Effector memory CD4-positive, alpha-beta T cell (primary cell): ENCODE data around the gene LRRC37A.
"Not testable (repeated sequence)": the region's sequence is repeated elsewhere in the genome, so short reads cannot be mapped to it uniquely, and the experiment has no call there.

Experiments used
- DNase-seq, 3 donors: peaks; one replicate each; pipeline ENCODE4 v3.0.0-alpha.2; 2020
- H3K27ac ChIP-seq: 2 replicates; pipeline ENCODE4 v1.7.0; 2013; ENCODE audit warnings: mild to moderate bottlenecking, low read length, moderate library complexity; ENCODE audit not compliant: insufficient read depth, poor library complexity, severe bottlenecking
- H3K27me3 ChIP-seq: replicated peaks from 2 replicates; pipeline ENCODE4 v1.7.0; 2013; ENCODE audit warnings: mild to moderate bottlenecking, low read length; ENCODE audit not compliant: insufficient read depth, control insufficient read depth, poor library complexity, severe bottlenecking
- H3K36me3 ChIP-seq: 2 replicates; pipeline ENCODE4 v1.7.0; 2013; ENCODE audit warnings: mild to moderate bottlenecking, low read length, moderate library complexity; ENCODE audit not compliant: control insufficient read depth, insufficient read depth
- H3K4me1 ChIP-seq: 2 replicates; pipeline ENCODE4 v1.7.0; 2013; ENCODE audit warnings: low read length, mild to moderate bottlenecking; ENCODE audit not compliant: control insufficient read depth, insufficient read depth, poor library complexity, severe bottlenecking
- H3K4me3 ChIP-seq: 2 replicates; pipeline ENCODE4 v1.7.0; 2013; ENCODE audit warnings: low read length, low read depth, mild to moderate bottlenecking; ENCODE audit not compliant: insufficient read depth, poor library complexity, severe bottlenecking
- H3K9me3 ChIP-seq: 2 replicates; pipeline ENCODE4 v1.7.0; 2013; ENCODE audit warnings: mild to moderate bottlenecking, low read length, moderate library complexity; ENCODE audit not compliant: control insufficient read depth

The LRRC37A gene

DNA sequence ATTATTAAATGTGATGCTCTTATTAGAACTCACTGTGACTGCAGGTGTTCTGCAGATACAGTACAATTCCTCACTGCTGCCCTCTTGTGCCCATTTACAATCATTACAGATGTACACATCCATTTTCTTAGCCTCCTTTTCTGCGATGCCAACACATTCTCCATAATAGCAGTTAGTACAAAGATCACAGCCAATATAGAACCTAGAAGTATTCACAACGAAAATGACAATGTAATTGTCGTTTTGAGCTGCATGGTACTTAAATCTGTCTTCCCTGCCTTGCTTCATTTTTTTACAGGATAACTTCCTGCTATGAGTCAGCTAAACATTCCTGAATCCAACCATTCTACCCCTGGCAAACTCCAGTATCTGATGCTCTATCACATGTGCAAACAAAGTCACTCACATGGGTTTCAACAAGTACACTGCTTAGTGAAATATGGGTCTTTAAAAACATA is 8.1 kb upstream of the LRRC37A start:
- H3K4me1 ChIP-seq, H3K27me3 ChIP-seq, H3K36me3 ChIP-seq, H3K9me3 ChIP-seq, H3K4me3 ChIP-seq, H3K27ac ChIP-seq: not testable (repeated sequence)
- DNase-seq = peak in 1 of 3 donors; percentile 52

DNA sequence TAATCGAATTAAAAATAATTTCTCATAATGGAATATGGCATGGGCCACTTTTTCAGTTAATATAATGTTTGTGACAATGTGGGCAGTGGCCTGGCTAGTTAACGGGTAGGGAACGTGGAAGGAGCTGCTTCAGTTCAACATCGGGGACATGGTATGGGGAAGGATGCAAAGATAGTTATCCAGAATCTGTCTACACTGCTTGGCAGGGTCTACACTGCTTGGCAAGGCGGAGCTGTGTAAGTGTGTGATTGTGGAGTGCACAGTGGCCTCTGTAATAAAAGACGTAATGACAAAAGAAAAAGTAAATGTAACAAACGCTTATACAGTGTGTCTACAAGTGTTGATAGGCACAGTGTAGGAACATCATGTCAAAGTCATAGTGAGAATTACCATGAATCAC is 7.3 kb upstream of the LRRC37A start:
- not testable (repeated sequence) for H3K36me3 ChIP-seq, H3K9me3 ChIP-seq, DNase-seq, H3K27me3 ChIP-seq, H3K27ac ChIP-seq, H3K4me3 ChIP-seq, H3K4me1 ChIP-seq

DNA sequence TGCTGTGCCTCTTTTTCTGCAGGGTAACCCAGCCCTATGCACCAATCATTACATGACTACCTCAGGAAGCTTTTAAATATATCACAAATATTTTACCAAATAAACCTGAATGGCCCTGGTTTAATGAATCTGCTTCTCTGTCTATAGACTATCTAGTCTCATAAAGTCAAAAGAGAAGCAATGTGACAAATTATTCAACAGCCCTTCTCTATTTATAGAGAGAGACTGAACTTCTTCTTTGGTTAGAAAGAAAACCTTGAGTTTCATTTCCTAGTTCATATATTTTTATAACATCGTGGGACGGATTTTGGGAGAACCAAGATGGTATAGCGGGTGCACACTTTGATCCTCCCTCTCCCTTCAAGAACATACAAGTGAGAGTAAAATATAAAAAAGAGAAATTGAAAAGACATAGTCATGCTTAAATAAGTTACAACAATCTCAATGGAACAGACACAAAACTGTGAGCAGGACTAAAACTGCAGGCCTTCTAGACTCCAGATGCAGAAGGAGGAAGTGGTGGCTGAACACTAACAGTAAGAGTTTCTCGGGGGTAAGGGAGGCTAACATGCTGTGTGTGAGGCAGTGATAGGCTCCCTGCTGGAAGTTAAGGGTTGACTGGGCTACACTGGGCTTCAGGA is 3.9 kb upstream of the LRRC37A start:
- H3K9me3 ChIP-seq, H3K36me3 ChIP-seq, H3K4me1 ChIP-seq, H3K27ac ChIP-seq, H3K27me3 ChIP-seq, H3K4me3 ChIP-seq, DNase-seq: not testable (repeated sequence)

DNA sequence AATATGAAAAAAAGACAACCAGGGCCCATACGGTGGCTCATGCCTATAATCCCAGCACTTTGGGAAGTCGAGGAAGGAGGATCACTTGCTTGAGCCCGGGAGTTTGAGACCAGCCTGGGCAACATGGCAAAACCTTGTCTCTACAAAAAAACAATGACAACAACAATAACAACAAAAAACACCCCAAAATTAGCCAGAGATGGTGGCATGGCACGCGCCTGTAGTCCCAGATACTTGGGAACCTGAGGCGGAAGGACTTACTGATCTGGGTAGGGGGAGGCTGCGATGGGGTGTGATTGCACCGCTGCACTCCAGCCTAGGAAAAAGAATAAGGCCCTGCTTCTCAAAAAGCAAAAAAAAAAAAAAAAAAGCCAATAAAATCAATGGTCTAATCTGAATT is 3.3 kb upstream of the LRRC37A start:
- not testable (repeated sequence) for H3K4me1 ChIP-seq, H3K4me3 ChIP-seq, H3K27ac ChIP-seq, H3K9me3 ChIP-seq, DNase-seq, H3K36me3 ChIP-seq, H3K27me3 ChIP-seq

DNA sequence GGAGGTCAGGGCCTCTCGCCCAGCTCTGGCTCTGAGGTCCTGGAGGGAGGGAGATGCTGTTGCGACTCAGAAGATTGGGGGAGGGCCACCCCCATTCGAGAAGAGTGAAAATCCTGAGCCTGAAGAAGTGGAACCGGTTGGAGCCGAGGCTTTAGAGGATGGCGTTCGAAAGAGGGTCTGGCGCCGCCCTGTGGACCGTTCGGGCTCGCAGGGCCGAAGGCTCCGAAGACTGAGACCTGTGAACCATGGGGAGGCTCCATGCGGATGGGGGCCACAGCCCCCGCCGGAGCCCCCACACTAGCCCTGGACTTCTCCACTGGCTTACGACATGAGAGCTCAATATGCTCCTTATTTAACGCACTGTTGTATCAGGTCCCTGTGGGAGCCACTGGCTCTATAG is 46.3 kb downstream of the LRRC37A start:
- not testable (repeated sequence) for H3K27ac ChIP-seq, H3K27me3 ChIP-seq, H3K36me3 ChIP-seq, H3K4me1 ChIP-seq, DNase-seq, H3K9me3 ChIP-seq, H3K4me3 ChIP-seq

DNA sequence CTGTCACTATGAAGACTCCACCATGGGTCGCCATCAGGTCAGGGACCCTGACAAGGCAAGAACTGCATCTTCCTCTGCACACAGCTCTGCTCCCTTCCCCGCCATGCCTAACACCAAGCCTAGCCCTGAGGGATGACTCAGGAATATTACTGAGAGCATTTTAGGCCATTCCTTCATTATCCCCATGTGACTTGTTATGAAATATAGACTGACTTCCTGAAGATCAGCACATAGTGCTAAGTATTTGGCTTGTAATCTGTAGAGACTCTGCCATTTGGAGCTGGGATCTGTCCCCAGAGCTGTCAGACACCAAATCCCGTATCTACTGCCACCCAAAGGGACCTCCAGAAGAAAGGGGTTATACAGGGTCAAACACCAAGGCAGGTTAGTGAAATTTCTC is 47.2 kb downstream of the LRRC37A start:
- not testable (repeated sequence) for H3K4me3 ChIP-seq, DNase-seq, H3K9me3 ChIP-seq, H3K4me1 ChIP-seq, H3K27ac ChIP-seq, H3K27me3 ChIP-seq, H3K36me3 ChIP-seq

DNA sequence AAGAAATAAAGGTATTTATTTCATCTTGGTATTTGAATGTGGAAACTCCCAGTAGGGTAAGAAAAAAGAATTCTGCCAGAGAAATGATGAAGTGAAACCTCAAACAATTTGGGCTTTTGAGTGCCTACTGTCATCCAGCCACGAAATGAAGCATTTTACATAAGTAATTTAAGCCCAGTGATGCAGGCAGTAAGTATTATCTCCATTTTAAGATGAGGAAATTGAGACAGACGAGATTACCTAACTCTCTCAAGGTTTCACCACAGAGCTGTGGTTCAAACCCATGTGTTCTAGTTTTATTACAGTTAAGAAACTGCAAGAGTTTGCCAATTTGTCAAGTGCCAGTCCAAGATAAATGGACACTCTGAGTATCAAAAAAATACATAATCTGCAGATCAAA is 53.4 kb downstream of the LRRC37A start:
- DNase-seq, H3K36me3 ChIP-seq, H3K27ac ChIP-seq, H3K4me3 ChIP-seq, H3K4me1 ChIP-seq, H3K27me3 ChIP-seq, H3K9me3 ChIP-seq: not testable (repeated sequence)

DNA sequence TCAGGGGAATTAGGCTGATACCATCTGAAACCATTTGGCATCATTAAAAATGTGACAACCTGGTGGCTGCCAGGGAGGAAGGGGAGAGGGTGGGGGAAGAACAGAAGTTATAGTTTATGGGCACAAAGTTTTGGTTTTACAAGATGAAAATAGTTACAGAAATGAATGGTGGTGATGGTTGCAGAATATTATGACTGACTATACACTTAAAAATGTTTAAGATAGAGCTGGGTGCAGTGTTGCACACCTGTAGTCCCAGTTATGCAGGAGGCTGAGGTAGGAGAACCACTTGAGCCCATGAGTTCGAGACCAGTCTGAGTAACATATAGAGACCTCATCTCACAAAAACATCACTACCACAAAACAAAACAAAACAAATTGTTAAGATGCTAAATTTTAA is 54.1 kb downstream of the LRRC37A start:
- H3K27ac ChIP-seq, H3K4me1 ChIP-seq, H3K36me3 ChIP-seq, H3K27me3 ChIP-seq, H3K9me3 ChIP-seq, H3K4me3 ChIP-seq, DNase-seq: not testable (repeated sequence)

DNA sequence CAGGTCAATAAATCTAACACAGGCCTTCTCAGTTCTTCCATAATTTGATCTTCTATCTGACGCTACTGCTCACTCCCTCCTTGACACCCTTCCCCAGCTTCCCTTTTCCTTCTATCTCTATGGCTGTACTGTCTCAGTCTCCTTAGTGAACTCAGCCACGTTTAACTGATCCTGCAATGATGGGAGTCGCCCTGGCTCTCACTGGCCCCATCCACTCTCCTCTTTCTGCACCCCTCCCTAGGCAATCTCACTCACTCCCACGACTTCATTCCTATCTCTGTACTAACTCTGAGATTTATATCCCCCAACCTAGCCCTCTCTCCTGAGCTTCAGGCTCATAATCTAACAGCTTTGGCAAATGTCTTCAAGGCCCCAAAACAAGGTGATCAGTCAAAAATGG is 58.9 kb downstream of the LRRC37A start:
- not testable (repeated sequence) for H3K4me1 ChIP-seq, H3K27me3 ChIP-seq, H3K9me3 ChIP-seq, H3K4me3 ChIP-seq, DNase-seq, H3K36me3 ChIP-seq, H3K27ac ChIP-seq

DNA sequence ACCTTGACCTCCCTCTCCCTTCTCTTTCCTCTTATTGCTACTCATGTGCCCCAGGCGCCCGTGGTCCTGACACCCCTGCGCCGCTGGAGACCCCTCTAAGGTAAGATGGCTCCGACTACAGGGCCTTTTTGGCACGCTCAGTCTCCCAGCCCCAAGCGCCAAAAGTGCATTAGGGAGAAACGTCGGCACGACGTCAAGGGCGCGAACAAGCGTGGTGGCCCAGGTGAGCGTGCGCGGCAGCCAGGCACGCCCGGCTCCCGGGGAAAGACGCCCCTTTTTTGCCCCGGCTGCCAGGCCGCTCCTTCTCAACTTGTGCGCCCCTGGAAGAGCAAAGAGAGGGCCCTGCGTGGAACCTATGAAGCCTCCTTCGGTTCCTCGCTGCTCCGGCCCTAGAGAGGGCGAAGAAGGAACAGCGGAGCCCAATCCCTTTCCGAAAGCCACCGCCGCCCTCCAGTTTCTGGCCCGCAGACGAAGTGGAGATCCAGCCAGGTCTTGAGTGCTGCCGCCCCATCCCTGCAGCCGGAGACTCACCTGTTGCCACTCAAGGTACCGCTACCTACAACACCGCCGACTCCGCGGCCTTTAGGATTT is 66.3 kb downstream of the LRRC37A start:
- not testable (repeated sequence) for H3K4me1 ChIP-seq, H3K4me3 ChIP-seq, H3K27ac ChIP-seq, H3K9me3 ChIP-seq, H3K36me3 ChIP-seq, H3K27me3 ChIP-seq, DNase-seq
